Tibial nerve (tissue), 3 donors: ENCODE results near the gene HSD11B1.

ENCODE experiments used
- POLR2A ChIP-seq, 2 donors: fragments of 450-650 bp; IDR thresholded peaks; one replicate each; pipeline ENCODE4 v1.6.1; 2017; ENCODE audit warnings: antibody characterized with exemption in 2 of 2, mild to moderate bottlenecking in 2 of 2, moderate library complexity in 2 of 2
- TF ChIP-seq, protein P1 (sequence below), 5 experiments: fragments of 200-600 bp in 3 of 5; fragments of 450-650 bp in 2 of 5; sonication (generic) in 3 of 5; IDR thresholded peaks; one replicate each; pipeline ENCODE4 v1.5.1; 2016 to 2019; ENCODE audit warnings: antibody characterized with exemption in 5 of 5, mild to moderate bottlenecking in 3 of 5, moderate library complexity in 2 of 5

DNA sequence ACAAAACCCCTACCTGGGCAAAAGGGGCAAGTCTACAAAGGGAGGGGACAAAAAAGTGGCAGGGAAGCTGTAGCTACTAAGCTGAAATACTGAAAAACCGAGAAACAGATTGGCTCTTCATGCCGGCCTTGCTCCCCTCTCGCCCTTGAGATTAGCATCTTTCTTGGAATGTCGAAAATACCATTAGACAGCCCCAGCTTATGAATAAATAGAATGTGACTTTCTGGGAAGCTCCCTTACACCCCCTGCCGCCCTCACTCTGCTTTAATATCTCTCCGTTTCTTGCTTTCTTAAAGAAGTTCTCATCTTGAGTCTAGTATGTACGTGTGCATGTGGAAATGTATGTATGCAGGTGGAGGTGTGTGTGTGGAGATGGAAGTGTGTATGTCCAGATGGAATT, 65.3 kb downstream of the HSD11B1 start:
- no peak for TF ChIP-seq POLR2A (IDR thresholded peaks at IDR 0.05)
- TF ChIP-seq, protein P1, sequence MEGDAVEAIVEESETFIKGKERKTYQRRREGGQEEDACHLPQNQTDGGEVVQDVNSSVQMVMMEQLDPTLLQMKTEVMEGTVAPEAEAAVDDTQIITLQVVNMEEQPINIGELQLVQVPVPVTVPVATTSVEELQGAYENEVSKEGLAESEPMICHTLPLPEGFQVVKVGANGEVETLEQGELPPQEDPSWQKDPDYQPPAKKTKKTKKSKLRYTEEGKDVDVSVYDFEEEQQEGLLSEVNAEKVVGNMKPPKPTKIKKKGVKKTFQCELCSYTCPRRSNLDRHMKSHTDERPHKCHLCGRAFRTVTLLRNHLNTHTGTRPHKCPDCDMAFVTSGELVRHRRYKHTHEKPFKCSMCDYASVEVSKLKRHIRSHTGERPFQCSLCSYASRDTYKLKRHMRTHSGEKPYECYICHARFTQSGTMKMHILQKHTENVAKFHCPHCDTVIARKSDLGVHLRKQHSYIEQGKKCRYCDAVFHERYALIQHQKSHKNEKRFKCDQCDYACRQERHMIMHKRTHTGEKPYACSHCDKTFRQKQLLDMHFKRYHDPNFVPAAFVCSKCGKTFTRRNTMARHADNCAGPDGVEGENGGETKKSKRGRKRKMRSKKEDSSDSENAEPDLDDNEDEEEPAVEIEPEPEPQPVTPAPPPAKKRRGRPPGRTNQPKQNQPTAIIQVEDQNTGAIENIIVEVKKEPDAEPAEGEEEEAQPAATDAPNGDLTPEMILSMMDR (IDR thresholded peaks at IDR 0.05) = no peak
